ENCODE measurements around the gene TMEM63C. TPM values are rescaled to one million over a fixed set of nuclear protein-coding genes. Genes with fewer than 3 reads are reported as not detected.

The TMEM63C gene
- total RNA-seq, 1 experiment from 2014 or later: 5.7 TPM

GRCh38 chr14:77175843-77176242 lies 5.8 kb upstream of the TMEM63C start:
- H2AFZ ChIP-seq (ENCODE audit: low read depth, low read length, poor library complexity, severe bottlenecking): no peak overlapping the region
- H3K4me2 ChIP-seq (ENCODE audit: low read length): no peak overlapping the region
- peaks cover 4 to 9% of the 10 kb centered on the region in 2 experiments for H3K4me1 ChIP-seq (ENCODE audit: control insufficient read depth in 1 of 2, insufficient read depth in 2 of 2, low read length in 2 of 2)
- H3K9ac ChIP-seq (ENCODE audit: low read length): no peak overlapping the region
- H3K4me3 ChIP-seq (replicated peaks in 1 of 2; ENCODE audit: low read depth in 1 of 2, low read length in 2 of 2): no peak overlapping the region
- CTCF ChIA-PET: no interaction called here
- no peak for DNase-seq (ENCODE audit: low read depth, low spot score)
- RAD21 ChIA-PET (ENCODE audit: low non-redundant PET in 1 of 2, low total read pairs in 2 of 2, uncharacterized antibody in 2 of 2, unreplicated experiment in 2 of 2): no interaction called here
- no TSS peak for BruUV-seq (replicated peaks)
- TF ChIP-seq MAX (IDR thresholded peaks at IDR 0.05) (no peak), YY1 (IDR thresholded peaks at IDR 0.05; ENCODE audit: extremely low read depth, insufficient replicate concordance, low read depth, low read length) (no peak), ZNF274 (IDR thresholded peaks at IDR 0.05; ENCODE audit: low read depth, low read length) (no peak), POLR2AphosphoS5 (IDR thresholded peaks at IDR 0.05; ENCODE audit: low read depth, low read length) (no peak), TCF7L2 (IDR thresholded peaks at IDR 0.05; ENCODE audit: borderline replicate concordance, extremely low read depth, insufficient read depth, insufficient read length) (no peak), REST (IDR thresholded peaks at IDR 0.05; ENCODE audit: low read depth) (no peak)
- TF ChIP-seq, protein P1, sequence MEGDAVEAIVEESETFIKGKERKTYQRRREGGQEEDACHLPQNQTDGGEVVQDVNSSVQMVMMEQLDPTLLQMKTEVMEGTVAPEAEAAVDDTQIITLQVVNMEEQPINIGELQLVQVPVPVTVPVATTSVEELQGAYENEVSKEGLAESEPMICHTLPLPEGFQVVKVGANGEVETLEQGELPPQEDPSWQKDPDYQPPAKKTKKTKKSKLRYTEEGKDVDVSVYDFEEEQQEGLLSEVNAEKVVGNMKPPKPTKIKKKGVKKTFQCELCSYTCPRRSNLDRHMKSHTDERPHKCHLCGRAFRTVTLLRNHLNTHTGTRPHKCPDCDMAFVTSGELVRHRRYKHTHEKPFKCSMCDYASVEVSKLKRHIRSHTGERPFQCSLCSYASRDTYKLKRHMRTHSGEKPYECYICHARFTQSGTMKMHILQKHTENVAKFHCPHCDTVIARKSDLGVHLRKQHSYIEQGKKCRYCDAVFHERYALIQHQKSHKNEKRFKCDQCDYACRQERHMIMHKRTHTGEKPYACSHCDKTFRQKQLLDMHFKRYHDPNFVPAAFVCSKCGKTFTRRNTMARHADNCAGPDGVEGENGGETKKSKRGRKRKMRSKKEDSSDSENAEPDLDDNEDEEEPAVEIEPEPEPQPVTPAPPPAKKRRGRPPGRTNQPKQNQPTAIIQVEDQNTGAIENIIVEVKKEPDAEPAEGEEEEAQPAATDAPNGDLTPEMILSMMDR (IDR thresholded peaks at IDR 0.05 in 2 of 3, conservative IDR thresholded peaks at IDR 0.05 in 1 of 3; ENCODE audit: borderline replicate concordance in 1 of 3, insufficient read depth in 1 of 3, low read depth in 2 of 3, low read length in 2 of 3): no peak
- H3K9me3 ChIP-seq (ENCODE audit: control insufficient read depth in 1 of 2, insufficient read depth in 1 of 2, low read depth in 1 of 2, low read length in 2 of 2): peaks cover 0 to 3% of the 10 kb centered on the region in 2 experiments; a peak in 1 of 4 replicates
- H3K9me2 ChIP-seq (ENCODE audit: insufficient read depth): no peaks in the 10 kb centered on the region
- intact Hi-C loops (cut with micrococcal nuclease): no loop called here
- H3K36me3 ChIP-seq (ENCODE audit: control insufficient read depth in 1 of 2, insufficient read depth in 2 of 2, low read length in 2 of 2): no peaks in the 10 kb centered on the region
- ATAC-seq: no peak
- no peak overlapping the region for H3K27ac ChIP-seq (ENCODE audit: low read depth, low read length)
- POLR2A ChIA-PET: no interaction called here
- no peaks in the 10 kb centered on the region for H3K27me3 ChIP-seq (ENCODE audit: insufficient read depth, low read length)
- no peaks in the 10 kb centered on the region for H3K79me2 ChIP-seq (ENCODE audit: insufficient read depth, low read length)
- H4K20me1 ChIP-seq (ENCODE audit: insufficient read depth): no peaks in the 10 kb centered on the region

Data from HCT116 (cell line).